GM18498 (cell line): ENCODE measurements around the gene LRGUK.
"Not testable (repeated sequence)": the region's sequence is repeated elsewhere in the genome, so short reads cannot be mapped to it uniquely, and the experiment has no call there.

Source experiments
- ATAC-seq: cut with Tn5 transposase; IDR thresholded peaks from one replicate; pipeline ENCODE4 v1.9.1; 2021; ENCODE audit warnings: mild to moderate bottlenecking, moderate library complexity; ENCODE audit not compliant: unreplicated experiment

The LRGUK gene

GRCh38 chr7:134126966-134127848 is at the start of gene LRGUK:
Gene LRGUK (plus strand): TSS chr7:134127340. CDS start chr7:134127368, 28 bp downstream.
- peak; percentile 100 for ATAC-seq

DNA sequence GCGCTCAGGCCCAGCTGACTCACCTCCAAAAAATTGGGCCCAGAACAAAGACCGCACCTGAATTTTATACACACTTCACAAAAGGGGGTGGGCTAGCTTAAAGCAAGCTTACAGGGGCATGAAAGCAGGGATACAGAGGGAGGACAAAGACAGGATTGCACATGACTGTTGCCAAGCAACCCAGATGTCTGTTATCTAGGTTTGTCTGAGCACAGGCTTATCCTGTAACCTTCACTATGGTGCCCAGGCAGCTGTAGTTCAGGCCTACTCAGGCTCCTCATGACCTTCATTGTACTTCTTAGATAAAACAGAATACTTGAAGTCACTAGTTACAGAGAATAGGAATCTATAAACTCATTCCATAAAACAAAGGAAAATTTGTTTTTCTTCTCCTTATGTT is 49.6 kb upstream of the LRGUK start:
- ATAC-seq = not testable (repeated sequence)

DNA sequence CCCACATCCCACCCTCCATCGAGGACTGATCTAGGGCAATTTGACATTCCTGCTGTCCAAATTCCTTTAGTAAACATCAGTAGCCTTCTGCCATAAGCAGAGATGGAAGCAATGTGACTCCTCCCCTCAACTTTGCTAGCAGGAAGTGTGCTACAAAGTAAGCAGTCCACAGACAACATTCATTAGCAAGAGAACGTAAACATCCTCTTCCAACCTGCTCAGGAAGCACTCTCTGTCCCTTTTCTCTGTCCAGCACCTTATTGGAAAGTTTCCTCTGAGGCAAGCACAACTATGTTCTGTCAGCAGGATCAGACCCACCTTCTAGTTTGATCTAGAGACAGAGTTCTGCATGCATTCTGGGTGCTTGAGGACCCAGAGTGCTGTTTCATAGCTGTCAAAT is 48.1 kb upstream of the LRGUK start:
- no peak for ATAC-seq

GRCh38 chr7:134081695-134082094 is 45.4 kb upstream of the LRGUK start:
- no peak for ATAC-seq

- ATAC-seq = no peak
Observed at GRCh38 chr7:134083766-134084487, 43.2 kb upstream of the LRGUK start.

DNA sequence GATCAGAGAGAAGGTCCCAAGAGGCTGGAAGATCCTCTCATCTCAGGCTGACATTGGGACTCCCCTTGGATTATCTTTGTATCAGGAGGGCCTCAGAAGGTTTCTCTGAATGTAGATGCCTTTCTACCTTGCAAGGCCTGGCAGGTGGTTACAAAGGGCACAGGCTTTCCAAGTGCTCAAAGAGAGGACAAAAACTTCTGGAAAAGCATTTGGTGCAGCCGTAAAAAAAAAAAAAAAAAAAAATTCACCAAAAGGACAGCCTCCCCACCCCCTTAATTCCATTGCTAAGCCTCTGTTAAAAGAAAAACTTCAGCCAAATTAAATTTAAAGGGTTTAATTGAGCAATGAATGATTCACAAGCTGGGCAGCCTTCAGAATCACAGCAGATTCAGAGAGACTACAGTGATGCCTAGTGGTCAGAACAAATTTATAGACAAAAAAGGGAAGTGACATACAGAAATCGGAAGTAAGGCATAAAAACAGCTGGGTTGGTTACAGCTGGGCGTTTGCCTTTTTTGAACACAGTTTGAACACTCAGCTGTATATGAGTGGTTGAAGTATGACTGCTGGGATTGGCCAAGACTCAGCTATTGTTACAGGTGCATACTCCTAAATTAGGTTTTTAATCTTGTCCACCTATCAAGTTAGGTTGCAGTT is 42.5 kb upstream of the LRGUK start:
- ATAC-seq = peak; percentile 75

DNA sequence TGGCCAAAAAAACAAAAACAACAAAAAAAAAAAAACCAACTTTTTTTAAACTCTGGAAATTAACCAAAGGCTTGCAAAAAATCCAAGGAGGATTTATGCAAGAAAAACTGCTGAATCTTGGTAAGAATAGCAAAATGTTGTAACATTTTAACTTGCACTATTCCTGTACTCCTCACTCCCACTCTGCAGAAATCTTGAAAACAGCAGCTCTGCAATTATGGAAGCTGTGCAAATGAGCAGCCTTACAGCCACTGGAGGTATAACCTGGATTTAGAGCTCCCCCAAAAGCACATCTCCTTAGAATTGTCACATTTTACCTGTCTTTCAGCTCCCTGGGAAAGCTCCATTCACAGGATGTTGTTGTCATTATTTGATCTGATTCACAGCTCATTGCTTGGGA is 41.8 kb upstream of the LRGUK start:
- no peak for ATAC-seq

DNA sequence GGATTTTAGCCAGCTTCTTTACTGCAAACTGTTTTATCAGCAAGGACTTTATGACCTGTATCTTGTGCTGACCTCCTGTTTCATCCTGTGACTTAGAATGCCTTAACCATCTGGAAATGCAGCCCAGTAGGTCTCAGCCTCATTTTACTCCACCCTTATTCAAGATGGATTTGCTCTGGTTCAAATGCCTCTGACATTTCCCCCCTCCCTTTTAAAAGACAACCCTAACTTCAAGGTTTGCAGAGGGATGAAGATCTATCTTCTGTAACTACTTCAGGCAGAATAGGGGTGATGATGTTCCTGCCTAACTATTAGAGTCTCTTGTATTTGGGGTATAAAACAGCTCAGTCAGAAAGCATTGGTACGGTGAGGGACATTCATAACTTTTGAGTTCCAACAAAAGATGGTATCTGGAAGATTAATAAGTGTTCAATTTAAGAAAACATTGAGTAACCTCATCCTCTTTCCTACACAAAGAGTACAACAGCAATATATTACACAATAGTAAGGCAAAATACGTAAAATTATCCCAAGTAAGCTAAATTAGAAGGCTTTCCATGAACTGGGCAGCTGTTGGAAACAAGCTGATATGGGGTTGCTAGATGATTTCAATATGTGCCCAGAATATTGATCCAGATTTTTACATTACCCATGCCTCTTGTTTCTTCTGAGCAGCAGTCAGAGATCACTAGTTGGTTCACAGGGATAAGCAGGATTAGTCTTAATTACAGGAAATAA is 40.0 kb upstream of the LRGUK start:
- ATAC-seq = no peak

DNA sequence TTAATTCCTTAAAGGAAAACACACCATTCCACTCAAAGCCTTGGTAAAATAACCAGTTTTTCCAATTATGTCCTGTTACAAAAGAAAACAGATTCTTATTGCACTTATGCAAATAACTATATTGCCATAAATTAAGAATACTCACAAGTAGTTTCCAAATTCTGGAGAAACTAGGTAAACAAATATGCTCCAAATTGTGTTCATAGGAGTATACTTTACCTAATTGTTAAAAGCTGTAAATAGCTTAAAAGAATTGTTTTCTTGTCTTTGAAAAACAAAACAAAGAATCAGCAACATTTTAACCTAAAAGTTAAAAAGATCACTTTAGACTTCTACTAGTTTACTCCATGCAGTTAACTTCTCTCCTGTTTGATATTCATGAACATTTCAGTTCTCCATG is 38.9 kb upstream of the LRGUK start:
- ATAC-seq = no peak

DNA sequence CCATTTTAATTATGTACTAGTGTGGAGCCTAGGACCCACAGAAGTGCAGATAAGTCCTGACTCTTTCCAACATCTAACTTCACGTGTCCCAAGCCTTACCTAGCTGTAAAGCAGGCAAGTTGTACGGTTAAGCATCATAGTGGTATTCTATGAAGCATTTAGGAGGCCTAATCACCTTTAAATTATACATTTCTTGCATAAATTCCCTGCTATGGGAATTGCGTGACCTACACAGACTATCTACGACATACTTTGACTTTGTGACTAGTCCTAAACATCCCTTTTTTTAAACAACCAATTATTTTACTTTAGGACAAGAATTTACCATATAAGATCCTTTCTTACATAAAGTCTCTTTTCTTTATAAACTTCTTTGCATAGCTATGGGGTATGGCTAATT is 37.7 kb upstream of the LRGUK start:
- ATAC-seq = no peak

DNA sequence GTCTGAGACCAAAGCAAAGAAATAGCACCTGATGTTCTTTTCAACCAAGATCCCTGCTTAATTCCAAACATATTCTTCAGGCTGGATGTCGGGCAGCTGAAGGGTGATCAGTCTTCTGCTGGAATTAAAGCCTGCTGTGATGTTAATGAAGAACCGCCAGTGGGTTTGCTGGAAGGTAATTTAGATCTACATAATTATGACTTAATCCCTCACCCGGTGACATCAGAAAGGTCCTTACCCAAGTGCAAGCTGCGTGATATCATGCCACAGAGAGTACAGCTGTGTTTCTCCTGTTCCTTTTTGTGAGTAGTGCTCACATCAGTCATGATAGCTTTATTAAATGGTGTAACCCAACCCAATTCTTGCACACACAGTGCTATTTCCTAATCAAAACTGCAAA is 29.1 kb upstream of the LRGUK start:
- ATAC-seq = no peak

DNA sequence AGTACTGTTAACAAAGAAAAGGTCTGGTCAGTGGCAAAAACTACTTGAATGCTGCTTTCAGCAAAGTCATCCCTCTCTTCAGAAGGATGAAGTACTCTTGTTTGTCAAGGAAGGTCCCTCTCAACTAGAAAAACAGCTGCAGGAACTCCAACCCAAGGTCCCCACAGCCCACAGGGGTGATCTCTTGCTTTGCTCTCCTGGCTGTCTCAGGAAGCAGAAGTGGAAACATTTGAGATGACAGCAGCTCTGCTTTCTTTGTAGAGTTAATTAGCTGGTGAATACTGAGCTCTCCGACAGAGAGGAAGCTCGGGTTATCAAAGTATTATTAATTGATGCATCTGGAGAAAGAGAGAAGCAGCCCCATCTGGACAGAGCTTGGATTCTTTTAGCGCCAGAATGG is 25.4 kb upstream of the LRGUK start:
- ATAC-seq = no peak

DNA sequence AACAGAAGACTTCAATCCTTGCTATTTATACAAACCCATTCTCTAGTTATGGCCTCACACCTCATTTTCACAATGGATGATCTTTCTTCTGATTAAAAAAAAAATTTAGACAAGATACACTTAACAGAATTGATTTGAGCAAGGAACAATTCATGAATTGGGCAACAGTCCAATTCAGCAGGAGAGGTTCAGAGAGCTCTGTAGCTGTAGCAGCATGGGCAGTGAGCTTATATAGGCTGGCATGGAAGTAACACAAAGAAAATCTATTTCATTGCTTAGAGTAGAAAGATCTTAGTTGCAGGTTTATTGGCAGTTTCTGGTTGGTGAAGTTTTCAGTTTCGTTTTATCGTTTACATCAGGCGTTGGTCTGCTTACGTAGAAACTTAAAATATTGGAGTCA is 23.0 kb upstream of the LRGUK start:
- ATAC-seq = no peak

- ATAC-seq = no peak
Observed at GRCh38 chr7:134105841-134106240, 21.3 kb upstream of the LRGUK start.

- no peak for ATAC-seq
Observed at GRCh38 chr7:134108802-134109201, 18.3 kb upstream of the LRGUK start.

DNA sequence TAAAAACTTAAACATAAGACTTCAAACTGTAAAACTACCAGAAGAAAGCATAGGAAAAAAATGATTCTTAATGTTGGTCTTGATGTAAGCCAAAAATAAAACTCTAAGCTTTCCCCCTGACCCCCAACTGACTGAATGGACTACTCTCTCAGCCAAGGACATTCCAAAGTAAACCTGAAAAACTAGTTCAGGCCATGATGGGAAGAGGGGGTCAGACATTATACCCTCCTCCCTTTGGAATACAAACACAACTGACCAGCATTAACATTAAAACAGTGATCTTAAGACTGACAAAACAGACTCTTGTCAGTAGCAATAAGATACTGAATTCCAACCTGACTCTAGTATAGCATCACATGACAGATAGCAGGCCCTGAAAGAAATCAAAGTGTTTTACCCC is 13.5 kb upstream of the LRGUK start:
- ATAC-seq = no peak

GRCh38 chr7:134114992-134115391 is 12.1 kb upstream of the LRGUK start:
- no peak for ATAC-seq

GRCh38 chr7:134120405-134120804 is 6.7 kb upstream of the LRGUK start:
- ATAC-seq = no peak

DNA sequence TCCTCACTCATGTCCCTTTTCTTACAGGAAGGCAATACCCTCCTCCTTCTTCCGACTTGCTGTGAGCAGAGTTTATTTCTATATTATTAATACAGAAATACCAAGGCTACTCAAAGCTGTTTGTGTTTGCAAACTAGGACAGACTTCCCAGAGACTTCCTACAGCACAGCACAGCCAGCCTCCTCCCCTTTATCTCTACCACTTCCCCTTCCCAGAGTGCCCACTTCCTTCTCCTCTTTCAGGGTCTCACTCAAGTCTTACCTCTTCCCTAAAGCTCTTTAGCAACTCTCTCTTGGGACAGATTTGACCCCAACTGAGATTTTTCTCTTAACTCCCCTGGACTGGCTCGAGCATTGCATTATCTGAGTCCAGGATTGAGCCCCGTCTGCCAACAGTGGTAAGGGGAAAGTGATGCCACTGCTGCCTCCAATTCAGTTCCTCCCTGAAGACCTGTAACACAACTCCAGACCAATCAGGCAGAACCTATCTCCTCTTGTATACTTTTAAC is 5.5 kb upstream of the LRGUK start:
- no peak for ATAC-seq

GRCh38 chr7:134122980-134123379 is 4.2 kb upstream of the LRGUK start:
- no peak for ATAC-seq

GRCh38 chr7:134126146-134126545 is 994 bp upstream of the LRGUK start:
- ATAC-seq = no peak
